HG03175 (cell line): ENCODE data around the gene SRGAP2B.
A peak's percentile ranks its signal among the peaks of the same experiment; 100 is the strongest.
"Not testable (repeated sequence)": the region's sequence is repeated elsewhere in the genome, so short reads cannot be mapped to it uniquely, and the experiment has no call there.

ENCODE experiments used
- ATAC-seq: cut with Tn5 transposase; IDR thresholded peaks from one replicate; pipeline ENCODE4 v1.9.1; 2021; ENCODE audit warnings: mild to moderate bottlenecking, moderate library complexity; ENCODE audit not compliant: unreplicated experiment

The SRGAP2B gene

GRCh38 chr1:145093517-145094149 lies 1.5 kb downstream of the SRGAP2B start:
- not testable (repeated sequence) for ATAC-seq

- ATAC-seq: not testable (repeated sequence)
These were observed 12.5 kb downstream of the SRGAP2B start for GRCh38 chr1:145082483-145083255.

- ATAC-seq: not testable (repeated sequence)
These were observed 14.9 kb downstream of the SRGAP2B start for GRCh38 chr1:145080193-145080592.

GRCh38 chr1:145079737-145080136 lies 15.4 kb downstream of the SRGAP2B start:
- ATAC-seq: not testable (repeated sequence)

GRCh38 chr1:145078787-145079370 lies 16.2 kb downstream of the SRGAP2B start:
- ATAC-seq: not testable (repeated sequence)

GRCh38 chr1:145077872-145078786 lies 17.0 kb downstream of the SRGAP2B start:
- ATAC-seq: not testable (repeated sequence)

- not testable (repeated sequence) for ATAC-seq
These were observed 18.3 kb downstream of the SRGAP2B start for GRCh38 chr1:145076877-145077276.

- not testable (repeated sequence) for ATAC-seq
These were observed 21.0 kb downstream of the SRGAP2B start for GRCh38 chr1:145074021-145074559.

- ATAC-seq: not testable (repeated sequence)
These were observed 23.6 kb downstream of the SRGAP2B start for GRCh38 chr1:145071569-145071968.

- ATAC-seq: not testable (repeated sequence)
These were observed 28.6 kb downstream of the SRGAP2B start for GRCh38 chr1:145066486-145066885.

- not testable (repeated sequence) for ATAC-seq
These were observed 29.8 kb downstream of the SRGAP2B start for GRCh38 chr1:145065194-145065826.

GRCh38 chr1:145063941-145064648 lies 31.0 kb downstream of the SRGAP2B start:
- ATAC-seq: not testable (repeated sequence)

GRCh38 chr1:145063285-145063684 lies 31.8 kb downstream of the SRGAP2B start:
- not testable (repeated sequence) for ATAC-seq

- peak; percentile 63 for ATAC-seq
These were observed 36.9 kb downstream of the SRGAP2B start for GRCh38 chr1:145058184-145058583.

GRCh38 chr1:145055217-145055760 lies 39.8 kb downstream of the SRGAP2B start:
- peak; percentile 98 for ATAC-seq

GRCh38 chr1:145053428-145053827 lies 41.7 kb downstream of the SRGAP2B start:
- not testable (repeated sequence) for ATAC-seq

- ATAC-seq: not testable (repeated sequence)
These were observed 42.9 kb downstream of the SRGAP2B start for GRCh38 chr1:145052019-145052776.

- not testable (repeated sequence) for ATAC-seq
These were observed 46.8 kb downstream of the SRGAP2B start for GRCh38 chr1:145048181-145048856.
